Activated B cell treated with CpG ODN at 0.5 μM for 24 hours (primary cell): ENCODE measurements around the gene SMAD6. TPM values are rescaled to one million over a fixed set of nuclear protein-coding genes. Genes with fewer than 3 reads are reported as not detected.

ENCODE experiments used
- ATAC-seq: fragments of 200-7000 bp; cut with Tn5 transposase; one replicate; pipeline ENCODE4 v1.10.0; 2021; ENCODE audit warnings: low read depth, mild to moderate bottlenecking, moderate library complexity
- CTCF ChIA-PET: fragments of 350-600 bp; sonication (Branson Sonifier 250); formaldehyde crosslinking; loops from one replicate; lab custom pipeline; 2021; ENCODE audit warnings: antibody characterized with exemption; lab: Charles Lee
- POLR2A ChIA-PET: fragments of 350-600 bp; sonication (Branson Sonifier 250); formaldehyde crosslinking; loops from one replicate; lab custom pipeline; 2021; ENCODE audit warnings: antibody characterized with exemption; lab: Charles Lee
- DNase-seq: peaks from one replicate; pipeline ENCODE4 v3.0.0; 2022
- H3K27ac Mint-ChIP-seq: one replicate; pipeline ENCODE4 v1.8.0; 2020; ENCODE audit warnings: mixed read lengths
- H3K27me3 Mint-ChIP-seq: one replicate; pipeline ENCODE4 v1.8.0; 2021; ENCODE audit warnings: mixed read lengths
- H3K36me3 Mint-ChIP-seq: one replicate; pipeline ENCODE4 v1.8.0; 2021; ENCODE audit warnings: low read depth, mixed read lengths
- H3K4me1 Mint-ChIP-seq: one replicate; pipeline ENCODE4 v1.8.0; 2021; ENCODE audit warnings: mixed read lengths
- H3K4me3 Mint-ChIP-seq: one replicate; pipeline ENCODE4 v1.8.0; 2020; ENCODE audit warnings: mild to moderate bottlenecking, mixed read lengths
- H3K9me3 Mint-ChIP-seq: one replicate; pipeline ENCODE4 v1.8.0; 2020; ENCODE audit warnings: mixed read lengths
- CTCF ChIP-seq: fragments of 200-600 bp; IDR thresholded peaks from one replicate; pipeline ENCODE4 v1.8.0; 2022; ENCODE audit warnings: antibody characterized with exemption, mild to moderate bottlenecking
- intact Hi-C: fragments of 100-400 bp; cut with micrococcal nuclease; formaldehyde crosslinking; loops from one replicate; pipeline ENCODE4 v1.15.1; 2024
- total RNA-seq: library from RNA; stranded (reverse); gene quantifications from 2 replicates; pipeline ENCODE4 v1.2.3, GENCODE V29; 2022

Gene SMAD6
- total RNA-seq, 1 donor from 2014 or later = 0.04 TPM

- TF ChIP-seq CTCF = no peak
- CTCF ChIA-PET = no interaction called here
- Mint-ChIP-seq H3K27ac (no peak overlapping the region), H3K4me1 (no peaks in the 10 kb centered on the region), H3K9me3 (no peaks in the 10 kb centered on the region), H3K36me3 (no peaks in the 10 kb centered on the region), H3K27me3 (peaks cover 2% of the 10 kb centered on the region), H3K4me3 (no peak overlapping the region)
- DNase-seq = no peak
- POLR2A ChIA-PET = no interaction called here
- no peak for ATAC-seq
- intact Hi-C loops = no loop called here
Measured at GRCh38 chr15:66741646-66742045, 39.6 kb downstream of the SMAD6 start.

- Mint-ChIP-seq H3K27ac (no peak overlapping the region), H3K36me3 (no peaks in the 10 kb centered on the region), H3K4me1 (no peaks in the 10 kb centered on the region), H3K4me3 (no peak overlapping the region), H3K27me3 (peaks cover 2% of the 10 kb centered on the region), H3K9me3 (no peaks in the 10 kb centered on the region)
- ChIA-PET POLR2A (no interaction called here), CTCF (no interaction called here)
- no peak for TF ChIP-seq CTCF
- ATAC-seq (no peak), DNase-seq (no peak)
- intact Hi-C loops = no loop called here
Measured at GRCh38 chr15:66742286-66742685, 40.2 kb downstream of the SMAD6 start.

DNA sequence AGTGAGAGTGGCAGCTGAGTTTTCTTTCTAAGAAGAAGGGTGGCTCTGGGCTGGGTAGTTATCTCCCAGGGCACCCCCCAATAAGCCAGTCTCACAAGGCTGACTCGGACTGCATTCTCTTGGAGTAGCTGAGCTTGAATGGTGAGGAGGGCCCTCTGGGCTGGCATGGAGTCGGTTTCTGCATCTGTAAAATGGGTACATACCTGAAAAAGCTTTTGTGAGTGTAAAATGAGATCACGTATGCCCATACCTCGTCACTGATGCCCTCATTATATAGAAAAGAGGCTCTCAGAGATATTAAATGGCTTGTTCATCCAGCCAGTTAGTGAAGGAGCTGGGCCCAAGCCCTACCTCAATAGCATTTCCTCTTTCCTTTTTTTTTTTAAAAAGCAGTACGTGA, 41.2 kb downstream of the SMAD6 start:
- POLR2A ChIA-PET = no interaction called here
- intact Hi-C loops = no loop called here
- Mint-ChIP-seq H3K4me3 (no peak overlapping the region), H3K4me1 (no peaks in the 10 kb centered on the region), H3K9me3 (no peaks in the 10 kb centered on the region), H3K27me3 (no peaks in the 10 kb centered on the region), H3K36me3 (no peaks in the 10 kb centered on the region), H3K27ac (no peak overlapping the region)
- ATAC-seq (no peak), DNase-seq (no peak)
- CTCF ChIA-PET = no interaction called here
- TF ChIP-seq CTCF = no peak

DNA sequence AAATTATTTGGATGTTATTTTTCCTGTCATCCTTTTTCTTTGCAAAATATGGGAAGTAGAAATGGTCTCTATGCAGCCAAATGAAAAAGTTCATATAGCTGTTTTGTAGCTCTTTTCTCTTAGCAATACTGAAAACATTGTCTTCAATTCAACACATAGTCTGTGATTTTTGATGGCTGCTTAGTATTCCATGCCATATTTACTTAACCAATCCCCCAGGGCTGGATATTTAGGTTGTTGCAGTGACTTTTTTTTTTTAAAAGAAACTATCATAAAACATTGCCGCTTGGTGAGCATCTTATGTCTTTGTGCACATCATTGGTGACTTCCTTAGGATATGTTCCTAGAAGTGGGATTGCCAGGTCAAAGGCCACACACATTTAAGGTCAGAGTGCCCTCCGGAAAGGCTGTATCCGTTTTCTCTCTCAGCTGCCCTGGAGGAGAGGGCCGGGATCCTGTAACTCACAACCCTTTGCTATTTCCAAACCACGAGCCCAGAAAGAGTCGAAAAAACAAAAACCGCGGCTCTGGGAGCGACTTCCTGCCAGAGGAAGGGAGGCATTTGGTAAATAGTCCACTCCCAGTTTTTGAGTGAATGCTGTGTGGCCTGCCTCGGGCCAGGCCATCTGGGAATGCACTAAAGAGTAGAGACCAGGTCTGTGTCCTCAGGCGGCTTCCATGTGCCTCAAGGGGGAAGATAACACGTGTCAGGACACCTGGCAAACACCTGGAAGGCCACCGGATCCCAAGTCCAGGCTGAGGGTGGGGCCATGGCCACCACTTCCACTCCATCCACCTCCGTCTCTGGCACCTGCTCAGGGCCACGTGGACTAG, 41.9 kb downstream of the SMAD6 start:
- DNase-seq (no peak), ATAC-seq (no peak)
- POLR2A ChIA-PET = no interaction called here
- H3K4me3 Mint-ChIP-seq = no peak overlapping the region
- CTCF ChIA-PET = no interaction called here
- no peak for TF ChIP-seq CTCF
- H3K4me1 Mint-ChIP-seq = no peaks in the 10 kb centered on the region
- no peaks in the 10 kb centered on the region for H3K9me3 Mint-ChIP-seq
- intact Hi-C loops = no loop called here
- H3K36me3 Mint-ChIP-seq = no peaks in the 10 kb centered on the region
- H3K27me3 Mint-ChIP-seq = no peaks in the 10 kb centered on the region
- no peak overlapping the region for H3K27ac Mint-ChIP-seq

GRCh38 chr15:66744610-66745279, 42.7 kb downstream of the SMAD6 start:
- intact Hi-C loops = no loop called here
- ChIA-PET POLR2A (no interaction called here), CTCF (no interaction called here)
- H3K4me1 Mint-ChIP-seq = no peaks in the 10 kb centered on the region
- no peaks in the 10 kb centered on the region for H3K36me3 Mint-ChIP-seq
- H3K27ac Mint-ChIP-seq = no peak overlapping the region
- DNase-seq (no peak), ATAC-seq (no peak)
- peaks cover 2% of the 10 kb centered on the region for H3K27me3 Mint-ChIP-seq
- H3K9me3 Mint-ChIP-seq = no peaks in the 10 kb centered on the region
- TF ChIP-seq CTCF = no peak
- no peak overlapping the region for H3K4me3 Mint-ChIP-seq
